CD14-positive monocyte (primary cell): Measurements from ENCODE around the gene IL33. TPM values are rescaled to one million over a fixed set of nuclear protein-coding genes. Genes with fewer than 3 reads are reported as not detected.

Experiments
- DNase-seq, 3 donors: peaks; one replicate each; pipeline ENCODE4 v3.0.0-alpha.2; 2011 to 2022
- H2AFZ ChIP-seq: 2 replicates; pipeline ENCODE4 v1.6.0; 2012; ENCODE audit warnings: mild to moderate bottlenecking, low read depth, low read length, inconsistent platforms; ENCODE audit not compliant: insufficient read depth, poor library complexity, severe bottlenecking
- H3K27ac ChIP-seq, 2 donors: 1 replicate in 1 of 2; 2 replicates in 1 of 2; pipeline ENCODE4 v1.5.1; 2012 to 2013; ENCODE audit warnings: low read length in 2 of 2, control low read depth in 1 of 2, inconsistent platforms in 1 of 2, low read depth in 1 of 2, mild to moderate bottlenecking in 1 of 2
- H3K27me3 ChIP-seq, 2 donors: one replicate each; pipeline versions ENCODE4 v1.6.0 to v1.6.1; 2011 to 2013; ENCODE audit warnings: low read length in 2 of 2; ENCODE audit not compliant: control insufficient read depth in 2 of 2, insufficient read depth in 2 of 2
- H3K36me3 ChIP-seq, 2 donors: replicated peaks in 1 of 2; 1 replicate in 1 of 2; 2 replicates in 1 of 2; pipeline versions ENCODE4 v1.5.1 to v1.6.1; 2012 to 2013; ENCODE audit warnings: low read length in 2 of 2, control low read depth in 1 of 2, inconsistent platforms in 1 of 2, mild to moderate bottlenecking in 1 of 2; ENCODE audit not compliant: insufficient read depth in 2 of 2, control insufficient read depth in 1 of 2
- H3K4me1 ChIP-seq, 2 donors: 1 replicate in 1 of 2; 2 replicates in 1 of 2; pipeline versions ENCODE4 v1.5.1 to v1.6.1; 2012 to 2013; ENCODE audit warnings: low read length in 2 of 2, control low read depth in 1 of 2, inconsistent platforms in 1 of 2, mild to moderate bottlenecking in 1 of 2, moderate library complexity in 1 of 2; ENCODE audit not compliant: insufficient read depth in 2 of 2, control insufficient read depth in 1 of 2
- H3K4me2 ChIP-seq: replicated peaks from 2 replicates; pipeline ENCODE3; 2012; ENCODE audit warnings: low read length, moderate library complexity, mild to moderate bottlenecking; ENCODE audit not compliant: poor library complexity, severe bottlenecking; ENCODE audit errors: extremely low read depth
- H3K4me3 ChIP-seq, 3 experiments: fragments of 200-600 bp in 1 of 3; sonication (generic) in 1 of 3; replicated peaks in 1 of 3; 1 replicate in 2 of 3; 2 replicates in 1 of 3; pipeline ENCODE4 v1.5.1; 2011 to 2013; ENCODE audit warnings: low read length in 3 of 3, mild to moderate bottlenecking in 3 of 3, control low read depth in 2 of 3, low read depth in 2 of 3, inconsistent platforms in 1 of 3, moderate library complexity in 1 of 3
- H3K79me2 ChIP-seq: 2 replicates; pipeline ENCODE4 v1.6.0; 2012; ENCODE audit warnings: mild to moderate bottlenecking, control low read depth, inconsistent platforms, low read length, moderate library complexity; ENCODE audit not compliant: insufficient read depth
- H3K9ac ChIP-seq: 2 replicates; pipeline ENCODE4 v1.6.0; 2017; ENCODE audit warnings: low read length, mild to moderate bottlenecking; ENCODE audit not compliant: insufficient read depth, poor library complexity, severe bottlenecking
- H3K9me3 ChIP-seq, 2 donors: replicated peaks in 1 of 2; 1 replicate in 1 of 2; 2 replicates in 1 of 2; pipeline versions ENCODE4 v1.5.1 to v1.6.1; 2012 to 2013; ENCODE audit warnings: low read length in 2 of 2, control low read depth in 1 of 2; ENCODE audit not compliant: control insufficient read depth in 1 of 2, insufficient read depth in 1 of 2
- H4K20me1 ChIP-seq: 2 replicates; pipeline ENCODE4 v1.6.0; 2012; ENCODE audit warnings: mild to moderate bottlenecking, low read length, control low read depth, moderate library complexity; ENCODE audit not compliant: insufficient read depth
- H3K27ac Mint-ChIP-seq, 7 donors: one replicate each; pipeline ENCODE4 v1.8.0; 2020; ENCODE audit warnings: mild to moderate bottlenecking in 7 of 7, mixed read lengths in 7 of 7, moderate library complexity in 6 of 7, inconsistent platforms in 2 of 7
- H3K27me3 Mint-ChIP-seq, 3 donors: one replicate each; pipeline ENCODE4 v1.8.0; 2021 to 2022; ENCODE audit warnings: low read depth in 3 of 3, mild to moderate bottlenecking in 3 of 3, mixed read lengths in 3 of 3, moderate library complexity in 3 of 3, inconsistent platforms in 1 of 3
- H3K36me3 Mint-ChIP-seq, 2 donors: one replicate each; pipeline ENCODE4 v1.8.0; 2020; ENCODE audit warnings: mixed read lengths in 2 of 2, inconsistent platforms in 1 of 2, mild to moderate bottlenecking in 1 of 2
- H3K4me1 Mint-ChIP-seq: one replicate; pipeline ENCODE4 v1.8.0; 2020; ENCODE audit warnings: mild to moderate bottlenecking, mixed read lengths
- H3K4me3 Mint-ChIP-seq, 2 donors: one replicate each; pipeline ENCODE4 v1.8.0; 2020; ENCODE audit warnings: mild to moderate bottlenecking in 2 of 2, mixed read lengths in 2 of 2, moderate library complexity in 1 of 2
- H3K9me3 Mint-ChIP-seq, 7 donors: one replicate each; pipeline ENCODE4 v1.8.0; 2020 to 2022; ENCODE audit warnings: mixed read lengths in 7 of 7, mild to moderate bottlenecking in 6 of 7, moderate library complexity in 6 of 7, inconsistent platforms in 2 of 7
- WGBS: methylation state at CpG from one replicate; pipeline ENCODE4 v1.1.5; 2013; ENCODE audit warnings: missing lambda C conversion rate; ENCODE audit not compliant: insufficient coverage; 5-methylcytosine and 5-hydroxymethylcytosine counted together
- intact Hi-C, 2 donors: fragments of 100-400 bp; cut with micrococcal nuclease; formaldehyde crosslinking; loops; one replicate each; pipeline versions ENCODE4 v1.15.0 to v1.15.1; 2023
- polyA plus RNA-seq, 3 donors: library from polyadenylated mRNA; depleted of rRNA in 1 of 3; unstranded in 2 of 3; stranded (reverse) in 1 of 3; fragments of 300-500 nt in 2 of 3; fragments of >200 nt in 1 of 3; fragmentation: Illumina TruSeq in 2 of 3; gene quantifications; 1 replicate in 2 of 3; 2 replicates in 1 of 3; pipeline ENCODE4 v1.2.3, GENCODE V29; 2012 to 2021
- TF ChIP-seq, protein P1 (sequence below): fragments of 200-600 bp; IDR thresholded peaks from one replicate; pipeline ENCODE4 v1.8.0; 2022; ENCODE audit warnings: antibody characterized with exemption, mild to moderate bottlenecking

Gene IL33
- polyA plus RNA-seq, 3 donors, result not detected

DNA sequence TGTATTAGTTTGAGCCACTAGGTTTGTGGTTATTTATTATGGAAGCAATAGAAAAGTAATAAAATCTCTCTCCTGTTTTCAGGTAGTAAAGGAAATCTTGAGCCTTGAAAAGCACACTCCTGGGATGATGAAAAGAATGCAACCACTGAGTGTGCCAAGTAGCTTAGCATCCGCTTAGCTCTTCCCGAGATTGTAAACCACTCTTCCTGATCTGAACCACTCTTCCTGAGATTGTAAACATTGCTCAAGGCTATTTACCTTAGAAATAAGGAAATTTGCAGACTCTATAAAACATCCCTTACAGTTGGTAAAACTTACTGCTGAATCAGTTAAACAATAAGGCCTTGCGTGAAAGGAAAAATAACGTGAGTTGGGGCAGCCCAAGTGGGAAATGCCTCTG is 17.4 kb upstream of the IL33 start:
- Histone ChIP-seq H3K79me2 (no peaks in the 10 kb centered on the region), H3K36me3 (no peaks in the 10 kb centered on the region), H2AFZ (no peak overlapping the region), H4K20me1 (no peaks in the 10 kb centered on the region), H3K4me2 (no peak overlapping the region), H3K4me1 (no peaks in the 10 kb centered on the region), H3K27me3 (no peaks in the 10 kb centered on the region), H3K4me3 (no peak overlapping the region), H3K9me3 (no peaks in the 10 kb centered on the region), H3K9ac (no peak overlapping the region), H3K27ac (no peak overlapping the region)
- Mint-ChIP-seq H3K27me3 (peaks cover 2 to 5% (median 3%) of the 10 kb centered on the region in 3 donors), H3K27ac (no peak overlapping the region), H3K4me3 (no peak overlapping the region), H3K9me3 (peaks cover 0 to 2% (median 0%) of the 10 kb centered on the region in 7 donors), H3K4me1 (no peaks in the 10 kb centered on the region), H3K36me3 (no peaks in the 10 kb centered on the region)
- TF ChIP-seq, protein P1, sequence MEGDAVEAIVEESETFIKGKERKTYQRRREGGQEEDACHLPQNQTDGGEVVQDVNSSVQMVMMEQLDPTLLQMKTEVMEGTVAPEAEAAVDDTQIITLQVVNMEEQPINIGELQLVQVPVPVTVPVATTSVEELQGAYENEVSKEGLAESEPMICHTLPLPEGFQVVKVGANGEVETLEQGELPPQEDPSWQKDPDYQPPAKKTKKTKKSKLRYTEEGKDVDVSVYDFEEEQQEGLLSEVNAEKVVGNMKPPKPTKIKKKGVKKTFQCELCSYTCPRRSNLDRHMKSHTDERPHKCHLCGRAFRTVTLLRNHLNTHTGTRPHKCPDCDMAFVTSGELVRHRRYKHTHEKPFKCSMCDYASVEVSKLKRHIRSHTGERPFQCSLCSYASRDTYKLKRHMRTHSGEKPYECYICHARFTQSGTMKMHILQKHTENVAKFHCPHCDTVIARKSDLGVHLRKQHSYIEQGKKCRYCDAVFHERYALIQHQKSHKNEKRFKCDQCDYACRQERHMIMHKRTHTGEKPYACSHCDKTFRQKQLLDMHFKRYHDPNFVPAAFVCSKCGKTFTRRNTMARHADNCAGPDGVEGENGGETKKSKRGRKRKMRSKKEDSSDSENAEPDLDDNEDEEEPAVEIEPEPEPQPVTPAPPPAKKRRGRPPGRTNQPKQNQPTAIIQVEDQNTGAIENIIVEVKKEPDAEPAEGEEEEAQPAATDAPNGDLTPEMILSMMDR, result no peak
- WGBS, result 38% methylated on average over 2 of the region's 4 CpGs
- intact Hi-C loops, result no loop called here
- no peak for DNase-seq

DNA sequence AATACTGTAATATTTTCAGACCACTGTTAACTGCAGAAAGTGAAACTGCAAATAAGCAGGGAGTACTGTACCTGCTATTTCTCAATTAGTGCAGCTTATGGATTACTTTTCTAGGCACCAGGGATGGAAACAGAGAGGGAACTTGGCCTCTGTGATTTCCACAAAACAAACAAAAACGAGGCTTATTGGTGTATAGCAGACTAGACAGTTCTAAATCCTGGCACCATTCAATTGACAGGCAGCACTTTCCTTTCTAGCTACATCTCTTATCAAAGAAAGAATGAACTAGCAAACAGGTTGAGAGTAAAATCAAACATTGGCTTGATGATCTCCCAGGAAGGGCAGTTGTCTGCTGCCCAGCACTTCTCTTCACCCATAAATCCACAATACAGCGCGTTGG is 16.0 kb upstream of the IL33 start:
- TF ChIP-seq, protein P1, result no peak
- Histone ChIP-seq H3K27me3 (no peaks in the 10 kb centered on the region), H3K4me1 (no peaks in the 10 kb centered on the region), H3K9ac (no peak overlapping the region), H3K9me3 (no peaks in the 10 kb centered on the region), H3K4me3 (no peak overlapping the region), H2AFZ (no peak overlapping the region), H3K4me2 (no peak overlapping the region), H3K36me3 (no peaks in the 10 kb centered on the region), H3K79me2 (no peaks in the 10 kb centered on the region), H4K20me1 (no peaks in the 10 kb centered on the region), H3K27ac (no peak overlapping the region)
- peaks cover 0 to 5% (median 2%) of the 10 kb centered on the region in 7 donors for H3K9me3 Mint-ChIP-seq
- no CpG with 5 or more reads among the region's 3 CpGs for WGBS
- intact Hi-C loops, result no loop called here
- no peak overlapping the region for H3K4me3 Mint-ChIP-seq
- H3K4me1 Mint-ChIP-seq, result no peaks in the 10 kb centered on the region
- H3K36me3 Mint-ChIP-seq, result no peaks in the 10 kb centered on the region
- peaks cover 0 to 5% (median 3%) of the 10 kb centered on the region in 3 donors for H3K27me3 Mint-ChIP-seq
- no peak overlapping the region for H3K27ac Mint-ChIP-seq
- no peak for DNase-seq
